ACC112 (cell line): Measurements from ENCODE around the gene EFR3B.

ENCODE experiments used
- H2AFZ ChIP-seq: fragments of 200-600 bp; sonication (generic); one replicate; pipeline ENCODE4 v1.6.0; 2017; ENCODE audit warnings: antibody characterized with exemption, low read length; ENCODE audit not compliant: unreplicated experiment
- H3K27ac ChIP-seq: fragments of 200-600 bp; sonication (generic); 2 replicates; pipeline ENCODE4 v1.5.1; 2014; ENCODE audit warnings: low read depth, mild to moderate bottlenecking, antibody characterized with exemption, low read length, moderate library complexity
- H3K27me3 ChIP-seq: fragments of 200-600 bp; sonication (generic); 2 replicates; pipeline ENCODE4 v1.6.1; 2014; ENCODE audit warnings: mild to moderate bottlenecking, antibody characterized with exemption, low read length, moderate library complexity, mixed read lengths; ENCODE audit not compliant: insufficient read depth
- H3K36me3 ChIP-seq: fragments of 200-600 bp; sonication (generic); 2 replicates; pipeline ENCODE4 v1.6.1; 2016; ENCODE audit warnings: mild to moderate bottlenecking, antibody characterized with exemption, low read length, moderate library complexity, mixed read lengths; ENCODE audit not compliant: insufficient read depth
- H3K4me1 ChIP-seq: fragments of 200-600 bp; sonication (generic); one replicate; pipeline ENCODE4 v1.6.1; 2016; ENCODE audit warnings: low read length, mixed read lengths; ENCODE audit not compliant: insufficient read depth, unreplicated experiment, control insufficient read depth
- H3K4me3 ChIP-seq: fragments of 200-600 bp; sonication (generic); 2 replicates; pipeline ENCODE4 v1.5.1; 2014; ENCODE audit warnings: mild to moderate bottlenecking, low read depth, low read length
- H3K79me2 ChIP-seq: fragments of 200-600 bp; sonication (generic); one replicate; pipeline ENCODE4 v1.6.0; 2016; ENCODE audit warnings: low read length; ENCODE audit not compliant: control insufficient read depth, unreplicated experiment, insufficient read depth

The EFR3B gene

GRCh38 chr2:25014631-25015030 lies 27.2 kb upstream of the EFR3B start:
- H3K4me3 ChIP-seq, result no peak overlapping the region
- H3K79me2 ChIP-seq, result no peaks in the 10 kb centered on the region
- H3K36me3 ChIP-seq, result no peaks in the 10 kb centered on the region
- peaks cover 9% of the 10 kb centered on the region; the same call in 1 of the 2 replicates for H3K27me3 ChIP-seq
- H3K4me1 ChIP-seq, result no peaks in the 10 kb centered on the region
- no peak overlapping the region for H3K27ac ChIP-seq
- no peak overlapping the region for H2AFZ ChIP-seq

- no peak overlapping the region for H3K27ac ChIP-seq
- H3K79me2 ChIP-seq, result no peaks in the 10 kb centered on the region
- no peak overlapping the region for H3K4me3 ChIP-seq
- peaks cover 29% of the 10 kb centered on the region for H3K27me3 ChIP-seq
- H3K36me3 ChIP-seq, result no peaks in the 10 kb centered on the region
- H3K4me1 ChIP-seq, result no peaks in the 10 kb centered on the region
- no peak overlapping the region for H2AFZ ChIP-seq
Measured at GRCh38 chr2:25018681-25019080, 23.2 kb upstream of the EFR3B start.

GRCh38 chr2:25021791-25022362 lies 20.0 kb upstream of the EFR3B start:
- H3K79me2 ChIP-seq, result no peaks in the 10 kb centered on the region
- H3K36me3 ChIP-seq, result no peaks in the 10 kb centered on the region
- H3K27ac ChIP-seq, result no peak overlapping the region
- no peaks in the 10 kb centered on the region for H3K4me1 ChIP-seq
- H2AFZ ChIP-seq, result no peak overlapping the region
- H3K4me3 ChIP-seq, result no peak overlapping the region
- H3K27me3 ChIP-seq, result peaks cover 31% of the 10 kb centered on the region

- H3K27ac ChIP-seq, result no peak overlapping the region
- peaks cover 31% of the 10 kb centered on the region for H3K27me3 ChIP-seq
- no peaks in the 10 kb centered on the region for H3K36me3 ChIP-seq
- no peaks in the 10 kb centered on the region for H3K4me1 ChIP-seq
- no peaks in the 10 kb centered on the region for H3K79me2 ChIP-seq
- H2AFZ ChIP-seq, result no peak overlapping the region
- no peak overlapping the region for H3K4me3 ChIP-seq
Measured at GRCh38 chr2:25023333-25023732, 18.5 kb upstream of the EFR3B start.

- Histone ChIP-seq H3K36me3 (no peaks in the 10 kb centered on the region), H3K4me3 (no peak overlapping the region)
Measured at GRCh38 chr2:25025229-25026007, 16.5 kb upstream of the EFR3B start.

GRCh38 chr2:25026008-25026530 lies 15.8 kb upstream of the EFR3B start:
- Histone ChIP-seq H3K4me3 (no peak overlapping the region), H3K27me3 (peaks cover 28% of the 10 kb centered on the region), H3K79me2 (no peaks in the 10 kb centered on the region), H2AFZ (no peak overlapping the region), H3K4me1 (no peaks in the 10 kb centered on the region), H3K27ac (no peak overlapping the region), H3K36me3 (no peaks in the 10 kb centered on the region)

More at GRCh38 chr2:25025229-25026007, 16.5 kb upstream of the EFR3B start:
- Histone ChIP-seq H3K4me1 (no peaks in the 10 kb centered on the region), H2AFZ (no peak overlapping the region), H3K27me3 (peaks cover 28% of the 10 kb centered on the region), H3K27ac (no peak overlapping the region), H3K79me2 (no peaks in the 10 kb centered on the region)

- Histone ChIP-seq H3K36me3 (no peaks in the 10 kb centered on the region), H3K4me3 (no peak overlapping the region), H3K4me1 (no peaks in the 10 kb centered on the region), H2AFZ (no peak overlapping the region), H3K27ac (no peak overlapping the region), H3K79me2 (no peaks in the 10 kb centered on the region), H3K27me3 (peaks cover 8% of the 10 kb centered on the region)
Measured at GRCh38 chr2:25029183-25029554, 12.7 kb upstream of the EFR3B start.

GRCh38 chr2:25030702-25031101 lies 11.2 kb upstream of the EFR3B start:
- H2AFZ ChIP-seq, result no peak overlapping the region
- H3K27ac ChIP-seq, result no peak overlapping the region
- H3K4me1 ChIP-seq, result no peaks in the 10 kb centered on the region
- H3K79me2 ChIP-seq, result no peaks in the 10 kb centered on the region
- peaks cover 16% of the 10 kb centered on the region for H3K27me3 ChIP-seq
- no peak overlapping the region for H3K4me3 ChIP-seq
- H3K36me3 ChIP-seq, result no peaks in the 10 kb centered on the region

GRCh38 chr2:25032094-25032493 lies 9.8 kb upstream of the EFR3B start:
- peaks cover 30% of the 10 kb centered on the region for H3K27me3 ChIP-seq
- H3K79me2 ChIP-seq, result no peaks in the 10 kb centered on the region
- H3K27ac ChIP-seq, result no peak overlapping the region
- H3K36me3 ChIP-seq, result no peaks in the 10 kb centered on the region
- no peak overlapping the region for H2AFZ ChIP-seq
- H3K4me1 ChIP-seq, result no peaks in the 10 kb centered on the region
- no peak overlapping the region for H3K4me3 ChIP-seq

GRCh38 chr2:25032901-25033300 lies 9.0 kb upstream of the EFR3B start:
- H3K27me3 ChIP-seq, result peaks cover 31% of the 10 kb centered on the region
- no peaks in the 10 kb centered on the region for H3K36me3 ChIP-seq
- no peak overlapping the region for H3K27ac ChIP-seq
- H3K4me1 ChIP-seq, result no peaks in the 10 kb centered on the region
- no peak overlapping the region for H2AFZ ChIP-seq
- no peak overlapping the region for H3K4me3 ChIP-seq
- no peaks in the 10 kb centered on the region for H3K79me2 ChIP-seq

GRCh38 chr2:25034081-25034480 lies 7.8 kb upstream of the EFR3B start:
- Histone ChIP-seq H3K36me3 (no peaks in the 10 kb centered on the region), H2AFZ (no peak overlapping the region), H3K79me2 (no peaks in the 10 kb centered on the region), H3K4me3 (no peak overlapping the region), H3K4me1 (no peaks in the 10 kb centered on the region), H3K27ac (no peak overlapping the region), H3K27me3 (peaks cover 36% of the 10 kb centered on the region)
